GM12878 (cell line): ENCODE results near the gene ME1.

ENCODE experiments used
- EP300 ChIP-seq, 2 experiments: fragments of 150-350 bp in 1 of 2; IDR thresholded peaks; 2 replicates each; pipeline ENCODE4 v1.6.1; 2011 to 2012; ENCODE audit warnings: low read depth in 2 of 2, low read length in 2 of 2, borderline replicate concordance in 1 of 2, improper control_type of control experiment in 1 of 2, inconsistent platforms in 1 of 2; ENCODE audit not compliant: control insufficient read depth in 1 of 2
- EZH2 ChIP-seq: IDR thresholded peaks from 2 replicates; pipeline ENCODE4 v1.6.1; 2012; ENCODE audit warnings: low read depth, mild to moderate bottlenecking, control low read depth, inconsistent platforms, low read length, borderline replicate concordance; ENCODE audit not compliant: control insufficient read depth
- FOXM1 ChIP-seq: IDR thresholded peaks from 2 replicates; pipeline ENCODE4 v1.6.1; 2012; ENCODE audit warnings: low read depth, mild to moderate bottlenecking, inconsistent platforms, low read length, moderate library complexity
- MYC ChIP-seq: IDR thresholded peaks from 2 replicates; pipeline ENCODE4 v1.6.1; 2011; ENCODE audit warnings: mild to moderate bottlenecking, low read length, moderate library complexity, inconsistent platforms; ENCODE audit not compliant: insufficient read depth, insufficient replicate concordance, insufficient read length, severe bottlenecking
- RBBP5 ChIP-seq: fragments of 200-600 bp; sonication (generic); conservative IDR thresholded peaks from 2 replicates; pipeline ENCODE4 v1.6.1; 2016
- SRF ChIP-seq, 2 experiments: IDR thresholded peaks; 2 replicates each; pipeline ENCODE4 v1.6.1; 2011; ENCODE audit warnings: low read depth in 2 of 2, low read length in 2 of 2, mild to moderate bottlenecking in 1 of 2, moderate library complexity in 1 of 2

GRCh38 chr6:83202031-83202430 lies 228.8 kb downstream of the ME1 start:
- TF ChIP-seq RBBP5 (no peak), FOXM1 (no peak), EZH2 (no peak), SRF (IDR thresholded peaks at IDR 0.05; ENCODE audit: low read depth in 2 of 2, low read length in 2 of 2) (no peak), EP300 (IDR thresholded peaks at IDR 0.05; ENCODE audit: borderline replicate concordance in 1 of 2, control insufficient read depth in 1 of 2, low read depth in 2 of 2, low read length in 2 of 2) (no peak), MYC (no peak)
